HepG2 (cell line): Measurements from ENCODE around the gene BTBD17. TPM values are rescaled to one million over a fixed set of nuclear protein-coding genes. Genes with fewer than 3 reads are reported as not detected.

ENCODE experiments used
- ATAC-seq: fragments of 200-7000 bp; cut with Tn5 transposase; 3 replicates; pipeline ENCODE4 v1.9.1; 2020; ENCODE audit warnings: mild to moderate bottlenecking, moderate library complexity
- BruUV-seq: library from RNA; stranded (reverse); fragments of 400-500 nt; replicated peaks from 2 replicates; lab custom pipeline; 2021; lab: Mats Ljungman, UMichigan
- CTCF ChIA-PET: fragments of 300-600 bp; formaldehyde crosslinking; extraction: SDS; loops from one replicate; lab custom pipeline; 2021; ENCODE audit warnings: low total read pairs, inconsistent platforms, low intra/inter-chr PET ratio; lab: Yijun Ruan, JAX
- POLR2A ChIA-PET: fragments of 350-600 bp; sonication (Branson Sonifier 250); formaldehyde crosslinking; loops from one replicate; lab custom pipeline; 2020; ENCODE audit warnings: antibody characterized with exemption, inconsistent platforms; lab: Yijun Ruan, JAX
- DNase-seq: peaks from one replicate; pipeline ENCODE4 v3.0.0-alpha.2; 2015; ENCODE audit warnings: low spot score
- FAIRE-seq: peaks from 3 replicates; lab custom pipeline; 2011; peaks lifted over from hg19 to GRCh38; lab: Jason Lieb, UNC
- H2AFZ ChIP-seq: one replicate; pipeline ENCODE4 v1.6.1; 2011; ENCODE audit warnings: low read length, inconsistent platforms
- H3K27ac ChIP-seq: fragments of 300-600 bp; 3 replicates; pipeline ENCODE4 v1.8.0; 2011; ENCODE audit warnings: mixed run types, mild to moderate bottlenecking, mixed read lengths, low read length, inconsistent platforms; ENCODE audit not compliant: insufficient read depth; ENCODE audit errors: extremely low read length
- H3K27me3 ChIP-seq, 2 experiments: fragments of 200-600 bp in 1 of 2; 2 replicates in 1 of 2; 3 replicates in 1 of 2; pipeline versions ENCODE4 v1.6.0 to v1.8.0; 2011; ENCODE audit warnings: low read length in 2 of 2, mild to moderate bottlenecking in 2 of 2, moderate library complexity in 2 of 2, inconsistent platforms in 1 of 2; ENCODE audit not compliant: insufficient read depth in 2 of 2, control insufficient read depth in 1 of 2
- H3K36me3 ChIP-seq, 2 experiments: fragments of 200-600 bp in 1 of 2; replicated peaks in 1 of 2; 2 replicates in 1 of 2; 3 replicates in 1 of 2; pipeline versions ENCODE4 v1.5.1 to v1.8.0; 2011; ENCODE audit warnings: low read length in 2 of 2, inconsistent platforms in 1 of 2; ENCODE audit not compliant: insufficient read depth in 2 of 2, control insufficient read depth in 1 of 2
- H3K4me1 ChIP-seq: 2 replicates; pipeline ENCODE4 v1.5.1; 2012; ENCODE audit warnings: low read length, inconsistent platforms; ENCODE audit not compliant: insufficient read depth
- H3K4me2 ChIP-seq: 2 replicates; pipeline ENCODE4 v1.6.0; 2011; ENCODE audit warnings: low read depth, low read length, inconsistent platforms
- H3K4me3 ChIP-seq, 3 experiments: fragments of 200-600 bp in 1 of 3; sonication (generic), shearing (Covaris generic) in 1 of 3; replicated peaks in 1 of 3; 2 replicates each; pipeline ENCODE4 v1.5.1; 2011 to 2016; ENCODE audit warnings: low read length in 3 of 3, inconsistent platforms in 2 of 3, low read depth in 2 of 3, mild to moderate bottlenecking in 2 of 3, control low read depth in 1 of 3, mixed read lengths in 1 of 3; ENCODE audit not compliant: insufficient read depth in 1 of 3
- H3K79me2 ChIP-seq: one replicate; pipeline ENCODE4 v1.6.1; 2011; ENCODE audit warnings: low read length, inconsistent platforms; ENCODE audit not compliant: insufficient read depth
- H3K9ac ChIP-seq: 2 replicates; pipeline ENCODE4 v1.6.0; 2011; ENCODE audit warnings: mild to moderate bottlenecking, low read depth, low read length, inconsistent platforms; ENCODE audit not compliant: insufficient read depth
- H3K9me3 ChIP-seq: 2 replicates; pipeline ENCODE4 v1.5.1; 2012; ENCODE audit warnings: mild to moderate bottlenecking, low read length
- H4K20me1 ChIP-seq: 2 replicates; pipeline ENCODE4 v1.6.0; 2011; ENCODE audit warnings: inconsistent platforms, mild to moderate bottlenecking, low read length, moderate library complexity; ENCODE audit not compliant: insufficient read depth
- ATRX ChIP-seq: sonication (generic); formaldehyde crosslinking; IDR thresholded peaks from 2 replicates; pipeline ENCODE4 v1.4.0; 2020; ENCODE audit warnings: missing genetic modification reagents, borderline replicate concordance
- CEBPB ChIP-seq: IDR thresholded peaks from 2 replicates; pipeline ENCODE4 v1.6.1; 2011; ENCODE audit warnings: low read depth, low read length, improper control_type of control experiment, borderline replicate concordance
- STAG1 ChIP-seq: sonication (generic); formaldehyde crosslinking; IDR thresholded peaks from 2 replicates; pipeline ENCODE4 v1.4.0; 2020; ENCODE audit warnings: missing genetic modification reagents
- ZBTB8A ChIP-seq: sonication (generic); formaldehyde crosslinking; IDR thresholded peaks from 2 replicates; pipeline ENCODE4 v1.4.0; 2020; ENCODE audit warnings: mild to moderate bottlenecking, low read depth, missing genetic modification reagents, borderline replicate concordance
- ZNF768 ChIP-seq: sonication (generic); formaldehyde crosslinking; IDR thresholded peaks from 2 replicates; pipeline ENCODE4 v1.4.0; 2020; ENCODE audit warnings: missing genetic modification reagents
- WGBS: methylation state at CpG from one replicate; pipeline ENCODE4 v1.1.6; 2017; ENCODE audit warnings: low lambda C conversion rate; 5-methylcytosine and 5-hydroxymethylcytosine counted together
- in situ Hi-C: cut with HindIII; loops from 2 replicates; pipeline ENCODE4 v1.10.0; 2017; ENCODE audit warnings: low pct_unique_long_range_greater_than_20kb; ENCODE audit not compliant: extremely low pct_ligation_motif_present
- intact Hi-C: fragments of 100-400 bp; cut with micrococcal nuclease; formaldehyde crosslinking; loops from one replicate; pipeline ENCODE4 v1.10.0; 2022; ENCODE audit not compliant: unreplicated experiment
- polyA plus RNA-seq, 8 experiments: library from polyadenylated mRNA; depleted of rRNA in 3 of 8; stranded (reverse) in 7 of 8; unstranded in 1 of 8; fragments of >200 nt; fragmentation: Illumina TruSeq in 4 of 8; extraction: Trizol in 4 of 8; gene quantifications; 2 replicates each; pipeline versions ENCODE4 v1.2.1 to v1.2.3, GENCODE V29; 2011 to 2016; ENCODE audit warnings: low read depth in 4 of 8, missing spikeins in 1 of 8, mixed read lengths in 1 of 8; ENCODE audit not compliant: insufficient read depth in 1 of 8
- total RNA-seq, 5 experiments: library from RNA; depleted of rRNA; stranded (reverse); fragments of >200 nt; fragmentation: Illumina TruSeq; extraction: Trizol; gene quantifications; 2 replicates each; pipeline ENCODE4 v1.2.3, GENCODE V29; 2016; ENCODE audit warnings: low read depth in 1 of 5

The BTBD17 gene
- total and polyA plus RNA-seq, 2 of the 13 experiments (the other 11 are each of a cell fraction or from before 2014, with no cell fraction given) = not detected

- TF ChIP-seq ATRX (CRISPR knock-in tag) (no peak), STAG1 (CRISPR knock-in tag) (no peak), ZNF768 (CRISPR knock-in tag) (no peak)
Observed at GRCh38 chr17:74385201-74385600, 23.5 kb upstream of the BTBD17 start (continued).

- in situ Hi-C loops (no loop called here), intact Hi-C loops (no loop called here)
- peak; percentile 71 for TF ChIP-seq CEBPB
- no peak for TF ChIP-seq ZBTB8A (CRISPR knock-in tag)
- no peak overlapping the region for H3K27ac ChIP-seq
- no peak overlapping the region for H3K4me2 ChIP-seq
- POLR2A ChIA-PET = no interaction called here
- CTCF ChIA-PET = no interaction called here
- no peak for FAIRE-seq
- H3K27me3 ChIP-seq = peaks cover 2 to 4% of the 10 kb centered on the region in 2 experiments; a peak in 2 of 5 replicates
- H3K4me3 ChIP-seq = no peak overlapping the region
- no peaks in the 10 kb centered on the region for H4K20me1 ChIP-seq
- no peak for DNase-seq
- H3K36me3 ChIP-seq = no peaks in the 10 kb centered on the region
- BruUV-seq = no TSS peak
- no peak overlapping the region for H3K9ac ChIP-seq
- H3K4me1 ChIP-seq = peaks cover 30% of the 10 kb centered on the region
- 37% methylated on average over 5 of the region's 5 CpGs for WGBS
- no peak overlapping the region for H2AFZ ChIP-seq
- no peak for ATAC-seq
- no peaks in the 10 kb centered on the region for H3K9me3 ChIP-seq
- H3K79me2 ChIP-seq = no peaks in the 10 kb centered on the region
Observed at GRCh38 chr17:74383141-74383540, 21.5 kb upstream of the BTBD17 start.
